ENCODE data around the gene HES3. TPM values are rescaled to one million over a fixed set of nuclear protein-coding genes. Genes with fewer than 3 reads are reported as not detected.

The HES3 gene
- total RNA-seq, 1 experiment from 2014 or later, result not detected

DNA sequence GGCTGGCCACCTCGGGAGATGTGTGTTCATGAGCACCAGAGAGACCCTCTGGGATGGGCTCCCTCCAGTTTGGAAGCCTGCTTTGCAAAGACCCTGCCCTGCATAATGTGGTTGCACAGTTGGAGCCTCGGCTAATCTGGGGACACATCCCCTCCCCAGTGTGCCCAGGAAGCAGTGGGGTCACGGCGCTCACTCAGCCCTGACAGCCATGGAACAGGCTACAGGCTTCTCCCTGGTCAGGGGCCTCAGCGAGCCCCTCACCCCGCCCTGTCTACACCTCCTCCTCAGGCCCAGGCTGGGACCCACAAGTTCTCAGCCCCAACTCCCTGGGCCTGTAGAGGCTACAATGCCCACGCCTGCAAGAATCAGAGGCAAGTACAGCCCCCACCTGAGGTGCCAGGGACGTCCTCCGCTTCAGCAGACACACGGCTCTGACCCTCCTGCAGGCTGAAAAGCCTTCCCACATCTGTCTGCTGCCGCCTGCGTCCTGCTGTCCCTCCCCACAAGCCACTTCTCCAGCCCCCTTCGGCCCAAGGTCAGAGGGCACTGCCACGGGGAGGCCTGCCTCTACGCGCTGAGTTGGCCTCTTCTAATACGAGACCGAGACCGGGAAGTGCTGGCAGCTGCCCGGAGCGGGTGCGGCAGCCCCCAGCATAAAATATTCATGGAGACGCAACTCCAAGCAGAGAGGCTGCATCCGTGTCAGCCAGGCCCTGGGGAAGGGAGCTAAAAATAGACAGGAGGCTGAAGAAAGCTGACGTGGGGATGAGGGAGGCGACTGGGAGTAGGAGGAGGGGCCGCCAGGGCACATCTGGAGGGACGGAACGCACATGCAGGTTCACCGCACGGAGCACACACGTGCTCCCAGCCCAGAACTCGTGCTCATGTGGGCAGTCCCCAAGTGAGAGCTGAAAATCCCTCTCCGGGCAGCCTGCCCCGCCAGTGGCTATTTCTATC is 32.1 kb downstream of the HES3 start:
- H3K4me1 ChIP-seq (ENCODE audit: control insufficient read depth in 1 of 2, insufficient read depth in 2 of 2, low read length in 2 of 2), result no peaks in the 10 kb centered on the region
- intact Hi-C loops (cut with micrococcal nuclease), result no loop called here
- H3K36me3 ChIP-seq (ENCODE audit: control insufficient read depth in 1 of 2, insufficient read depth in 2 of 2, low read length in 2 of 2), result no peaks in the 10 kb centered on the region; a peak in 1 of 4 replicates
- H3K9me3 ChIP-seq (ENCODE audit: control insufficient read depth in 1 of 2, insufficient read depth in 1 of 2, low read depth in 1 of 2, low read length in 2 of 2), result no peaks in the 10 kb centered on the region
- H3K9me2 ChIP-seq (ENCODE audit: insufficient read depth), result no peaks in the 10 kb centered on the region
- ChIA-PET POLR2A (no interaction called here), RAD21 (ENCODE audit: low non-redundant PET in 1 of 2, low total read pairs in 2 of 2, uncharacterized antibody in 2 of 2, unreplicated experiment in 2 of 2) (no interaction called here), CTCF (interaction anchor here (0.7 kb wide), 1 partner anchor 393 kb away, joined by 4 read pairs; no protein-coding TSS in a partner anchor)
- H3K79me2 ChIP-seq (ENCODE audit: insufficient read depth, low read length), result no peaks in the 10 kb centered on the region
- no peak overlapping the region for H3K9ac ChIP-seq (ENCODE audit: low read length)
- no peak overlapping the region for H2AFZ ChIP-seq (ENCODE audit: low read depth, low read length, poor library complexity, severe bottlenecking)
- H4K20me1 ChIP-seq (ENCODE audit: insufficient read depth), result no peaks in the 10 kb centered on the region
- H3K27me3 ChIP-seq (ENCODE audit: insufficient read depth, low read length), result no peaks in the 10 kb centered on the region
- no peak overlapping the region for H3K4me2 ChIP-seq (ENCODE audit: low read length)
- H3K27ac ChIP-seq (ENCODE audit: low read depth, low read length), result no peak overlapping the region
- TF ChIP-seq SRF (IDR thresholded peaks at IDR 0.05; ENCODE audit: low read depth), result no peak
- TF ChIP-seq TCF7L2 (IDR thresholded peaks at IDR 0.05; ENCODE audit: borderline replicate concordance, extremely low read depth, insufficient read depth, insufficient read length), result no peak
- TF ChIP-seq RAD21 (IDR thresholded peaks at IDR 0.05; ENCODE audit: low read depth), result no peak
- TF ChIP-seq, protein P1, sequence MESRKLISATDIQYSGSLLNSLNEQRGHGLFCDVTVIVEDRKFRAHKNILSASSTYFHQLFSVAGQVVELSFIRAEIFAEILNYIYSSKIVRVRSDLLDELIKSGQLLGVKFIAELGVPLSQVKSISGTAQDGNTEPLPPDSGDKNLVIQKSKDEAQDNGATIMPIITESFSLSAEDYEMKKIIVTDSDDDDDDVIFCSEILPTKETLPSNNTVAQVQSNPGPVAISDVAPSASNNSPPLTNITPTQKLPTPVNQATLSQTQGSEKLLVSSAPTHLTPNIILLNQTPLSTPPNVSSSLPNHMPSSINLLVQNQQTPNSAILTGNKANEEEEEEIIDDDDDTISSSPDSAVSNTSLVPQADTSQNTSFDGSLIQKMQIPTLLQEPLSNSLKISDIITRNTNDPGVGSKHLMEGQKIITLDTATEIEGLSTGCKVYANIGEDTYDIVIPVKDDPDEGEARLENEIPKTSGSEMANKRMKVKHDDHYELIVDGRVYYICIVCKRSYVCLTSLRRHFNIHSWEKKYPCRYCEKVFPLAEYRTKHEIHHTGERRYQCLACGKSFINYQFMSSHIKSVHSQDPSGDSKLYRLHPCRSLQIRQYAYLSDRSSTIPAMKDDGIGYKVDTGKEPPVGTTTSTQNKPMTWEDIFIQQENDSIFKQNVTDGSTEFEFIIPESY (IDR thresholded peaks at IDR 0.05; ENCODE audit: extremely low read depth, insufficient replicate concordance, low read length), result no peak
- TF ChIP-seq POLR2AphosphoS5 (IDR thresholded peaks at IDR 0.05; ENCODE audit: low read depth, low read length), result no peak
- TF ChIP-seq EGR1 (IDR thresholded peaks at IDR 0.05; ENCODE audit: low read depth), result no peak
- TF ChIP-seq, protein P2, sequence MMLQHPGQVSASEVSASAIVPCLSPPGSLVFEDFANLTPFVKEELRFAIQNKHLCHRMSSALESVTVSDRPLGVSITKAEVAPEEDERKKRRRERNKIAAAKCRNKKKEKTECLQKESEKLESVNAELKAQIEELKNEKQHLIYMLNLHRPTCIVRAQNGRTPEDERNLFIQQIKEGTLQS (IDR thresholded peaks at IDR 0.05), result no peak
- no peak for TF ChIP-seq SP1 (IDR thresholded peaks at IDR 0.05; ENCODE audit: low read depth)
- TF ChIP-seq JUND (IDR thresholded peaks at IDR 0.05), result no peak
- no peak for TF ChIP-seq CEBPB (IDR thresholded peaks at IDR 0.05; ENCODE audit: low read depth)
- TF ChIP-seq, protein P3, sequence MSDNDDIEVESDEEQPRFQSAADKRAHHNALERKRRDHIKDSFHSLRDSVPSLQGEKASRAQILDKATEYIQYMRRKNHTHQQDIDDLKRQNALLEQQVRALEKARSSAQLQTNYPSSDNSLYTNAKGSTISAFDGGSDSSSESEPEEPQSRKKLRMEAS (IDR thresholded peaks at IDR 0.05), result no peak
- no peak for ATAC-seq
- H3K4me3 ChIP-seq (replicated peaks in 1 of 2; ENCODE audit: low read depth in 1 of 2, low read length in 2 of 2), result no peak overlapping the region
- BruUV-seq (replicated peaks), result no TSS peak
- no peak for DNase-seq (ENCODE audit: low read depth, low spot score)
